H1 (cell line): ENCODE data around the gene PLAA. TPM values are rescaled to one million over a fixed set of nuclear protein-coding genes. Genes with fewer than 3 reads are reported as not detected.

Source experiments
- CTCF ChIA-PET: fragments of 300-600 bp; sonication (Branson Sonifier 250); formaldehyde crosslinking; loops from one replicate; lab custom pipeline; 2021; ENCODE audit not compliant: partially characterized antibody; lab: Charles Lee
- POLR2A ChIA-PET: fragments of 300-600 bp; sonication (Branson Sonifier 250); formaldehyde crosslinking; loops from one replicate; lab custom pipeline; 2021; ENCODE audit warnings: inconsistent platforms; ENCODE audit not compliant: partially characterized antibody; lab: Charles Lee
- DNase-seq, 2 experiments: peaks; one replicate each; pipeline versions ENCODE4 v3.0.0 to v3.0.0-alpha.2; 2010 to 2022; ENCODE audit warnings: low spot score in 2 of 2, low read depth in 1 of 2, mixed read lengths in 1 of 2
- FAIRE-seq: peaks from 2 replicates; lab custom pipeline; 2011; peaks lifted over from hg19 to GRCh38; lab: Jason Lieb, UNC
- H2AFZ ChIP-seq: 2 replicates; pipeline ENCODE4 v1.8.1; 2012; ENCODE audit warnings: low read length, inconsistent platforms
- H2AK5ac ChIP-seq: 2 replicates; pipeline ENCODE4 v1.6.1; 2013; ENCODE audit warnings: low read depth, low read length
- H2BK120ac ChIP-seq: replicated peaks from 2 replicates; pipeline ENCODE3; 2013; ENCODE audit warnings: low read depth, low read length, inconsistent platforms
- H2BK12ac ChIP-seq: 2 replicates; pipeline ENCODE4 v1.6.1; 2013; ENCODE audit warnings: low read depth, low read length
- H2BK15ac ChIP-seq: 2 replicates; pipeline ENCODE4 v1.6.1; 2013; ENCODE audit warnings: low read length
- H2BK20ac ChIP-seq: 2 replicates; pipeline ENCODE4 v1.6.1; 2013; ENCODE audit warnings: low read length
- H2BK5ac ChIP-seq: 2 replicates; pipeline ENCODE4 v1.6.1; 2013; ENCODE audit warnings: low read depth, low read length
- H3K14ac ChIP-seq: 2 replicates; pipeline ENCODE4 v1.6.1; 2013; ENCODE audit warnings: inconsistent platforms; ENCODE audit not compliant: insufficient read length
- H3K18ac ChIP-seq: 2 replicates; pipeline ENCODE4 v1.6.1; 2013; ENCODE audit warnings: low read length; ENCODE audit errors: extremely low read depth
- H3K23ac ChIP-seq: 2 replicates; pipeline ENCODE4 v1.6.1; 2013; ENCODE audit warnings: inconsistent platforms; ENCODE audit not compliant: insufficient read length
- H3K23me2 ChIP-seq: 2 replicates; pipeline ENCODE4 v1.6.1; 2013; ENCODE audit warnings: low read depth, low read length
- H3K27ac ChIP-seq: 2 replicates; pipeline ENCODE4 v1.6.1; 2011; ENCODE audit warnings: low read depth, low read length, inconsistent platforms
- H3K27me3 ChIP-seq, 4 experiments: replicated peaks in 1 of 4; 1 replicate in 1 of 4; 2 replicates in 3 of 4; pipeline versions ENCODE4 v1.6.1 to v1.8.1; 2011 to 2013; ENCODE audit warnings: low read length in 3 of 4, mild to moderate bottlenecking in 3 of 4, inconsistent platforms in 2 of 4, mixed read lengths in 2 of 4, moderate library complexity in 1 of 4; ENCODE audit not compliant: control insufficient read depth in 3 of 4, insufficient read depth in 3 of 4; ENCODE audit errors: extremely low read depth in 1 of 4
- H3K36me3 ChIP-seq, 4 experiments: 2 replicates each; pipeline versions ENCODE4 v1.6.1 to v1.8.1; 2011 to 2013; ENCODE audit warnings: mild to moderate bottlenecking in 4 of 4, low read length in 3 of 4, moderate library complexity in 2 of 4, control low read depth in 1 of 4, inconsistent platforms in 1 of 4; ENCODE audit not compliant: insufficient read depth in 4 of 4, control insufficient read depth in 2 of 4
- H3K4ac ChIP-seq: replicated peaks from 2 replicates; pipeline ENCODE3; 2013; ENCODE audit warnings: low read length, low read depth, mixed read lengths, inconsistent platforms; ENCODE audit not compliant: insufficient read length
- H3K4me1 ChIP-seq, 4 experiments: replicated peaks in 1 of 4; 1 replicate in 1 of 4; 2 replicates in 3 of 4; pipeline versions ENCODE4 v1.6.1 to v1.8.1; 2011 to 2013; ENCODE audit warnings: low read length in 3 of 4, inconsistent platforms in 2 of 4, mixed read lengths in 1 of 4; ENCODE audit not compliant: insufficient read depth in 4 of 4, control insufficient read depth in 3 of 4
- H3K4me2 ChIP-seq, 2 experiments: 2 replicates each; pipeline versions ENCODE4 v1.6.1 to v1.8.1; 2011 to 2013; ENCODE audit warnings: low read depth in 2 of 2, low read length in 2 of 2, control low read depth in 1 of 2, inconsistent platforms in 1 of 2, mild to moderate bottlenecking in 1 of 2; ENCODE audit not compliant: insufficient read depth in 1 of 2
- H3K4me3 ChIP-seq, 4 experiments: fragments of 200-600, 300-600 bp in 1 of 4; sonication (generic), shearing (Covaris generic), sonication (Bioruptor Twin) in 1 of 4; 2 replicates each; pipeline versions ENCODE4 v1.5.1 to v1.8.1; 2011 to 2016; ENCODE audit warnings: low read length in 4 of 4, low read depth in 3 of 4, control low read depth in 2 of 4, inconsistent platforms in 2 of 4, mild to moderate bottlenecking in 2 of 4, mixed read lengths in 1 of 4, moderate library complexity in 1 of 4; ENCODE audit not compliant: insufficient read depth in 2 of 4; ENCODE audit errors: extremely low read depth in 1 of 4
- H3K56ac ChIP-seq: replicated peaks from 2 replicates; pipeline ENCODE3; 2013; ENCODE audit warnings: low read depth, mild to moderate bottlenecking, mixed read lengths, low read length, inconsistent platforms; ENCODE audit not compliant: insufficient read length
- H3K79me1 ChIP-seq: 2 replicates; pipeline ENCODE4 v1.6.1; 2013; ENCODE audit warnings: low read depth, low read length, control low read depth
- H3K79me2 ChIP-seq, 2 experiments: 2 replicates each; pipeline versions ENCODE4 v1.6.1 to v1.8.1; 2012 to 2013; ENCODE audit warnings: low read length in 2 of 2, mild to moderate bottlenecking in 2 of 2, inconsistent platforms in 1 of 2; ENCODE audit not compliant: insufficient read depth in 2 of 2, control insufficient read depth in 1 of 2
- H3K9ac ChIP-seq, 4 experiments: replicated peaks in 1 of 4; 1 replicate in 1 of 4; 2 replicates in 3 of 4; pipeline versions ENCODE4 v1.6.1 to v1.8.1; 2011 to 2013; ENCODE audit warnings: low read depth in 3 of 4, low read length in 3 of 4, control low read depth in 2 of 4, mild to moderate bottlenecking in 2 of 4, moderate library complexity in 2 of 4, inconsistent platforms in 1 of 4; ENCODE audit errors: extremely low read depth in 1 of 4
- H3K9me3 ChIP-seq, 2 experiments: 2 replicates each; pipeline versions ENCODE4 v1.6.1 to v1.8.1; 2012 to 2013; ENCODE audit warnings: mild to moderate bottlenecking in 2 of 2, moderate library complexity in 2 of 2, control low read depth in 1 of 2, inconsistent platforms in 1 of 2, low read depth in 1 of 2, low read length in 1 of 2, mixed read lengths in 1 of 2; ENCODE audit not compliant: insufficient read depth in 2 of 2
- H4K20me1 ChIP-seq, 2 experiments: replicated peaks in 1 of 2; 2 replicates each; pipeline versions ENCODE3 to v1.8.1; 2011 to 2013; ENCODE audit warnings: inconsistent platforms in 2 of 2, low read length in 2 of 2, mild to moderate bottlenecking in 1 of 2; ENCODE audit not compliant: insufficient read depth in 2 of 2, control insufficient read depth in 1 of 2
- H4K5ac ChIP-seq: 2 replicates; pipeline ENCODE4 v1.6.1; 2013; ENCODE audit warnings: low read length, low read depth, mixed read lengths, inconsistent platforms; ENCODE audit not compliant: insufficient read length
- H4K8ac ChIP-seq: 2 replicates; pipeline ENCODE4 v1.8.0; 2013; ENCODE audit warnings: mild to moderate bottlenecking, moderate library complexity, low read length, inconsistent platforms; ENCODE audit not compliant: insufficient read depth; ENCODE audit errors: extremely low read depth
- H4K91ac ChIP-seq: replicated peaks from 2 replicates; pipeline ENCODE3; 2013; ENCODE audit warnings: low read length, mixed read lengths, inconsistent platforms; ENCODE audit not compliant: insufficient read length
- CREB1 ChIP-seq: IDR thresholded peaks from 2 replicates; pipeline ENCODE4 v1.6.1; 2012; ENCODE audit warnings: inconsistent platforms
- CTBP2 ChIP-seq: IDR thresholded peaks from 2 replicates; pipeline ENCODE4 v1.7.0; 2011; ENCODE audit warnings: borderline replicate concordance, mild to moderate bottlenecking, moderate library complexity, mixed read lengths, low read length; ENCODE audit not compliant: insufficient read depth, insufficient read length
- MAX ChIP-seq: IDR thresholded peaks from 2 replicates; pipeline ENCODE4 v1.6.1; 2012; ENCODE audit warnings: inconsistent platforms
- PHF8 ChIP-seq: fragments of 200-600 bp; sonication (generic); conservative IDR thresholded peaks from 2 replicates; pipeline ENCODE4 v1.7.1; 2012; ENCODE audit warnings: low read depth, mild to moderate bottlenecking, inconsistent platforms, low read length, moderate library complexity
- SP2 ChIP-seq: IDR thresholded peaks from 2 replicates; pipeline ENCODE4 v1.6.1; 2012; ENCODE audit warnings: mild to moderate bottlenecking, low read length, inconsistent platforms
- SRF ChIP-seq: IDR thresholded peaks from 2 replicates; pipeline ENCODE4 v1.6.1; 2011; ENCODE audit warnings: mild to moderate bottlenecking, low read depth, low read length, moderate library complexity
- TBP ChIP-seq: IDR thresholded peaks from 2 replicates; pipeline ENCODE4 v1.6.1; 2011; ENCODE audit warnings: low read depth, low read length, improper control_type of control experiment
- TCF12 ChIP-seq: IDR thresholded peaks from 2 replicates; pipeline ENCODE4 v1.6.1; 2011; ENCODE audit warnings: low read depth, mild to moderate bottlenecking, low read length
- YY1 ChIP-seq: IDR thresholded peaks from 2 replicates; pipeline ENCODE4 v1.6.1; 2011; ENCODE audit warnings: low read depth, mild to moderate bottlenecking, low read length
- WGBS, 2 experiments: shearing (Covaris generic) in 1 of 2; methylation state at CpG; one replicate each; pipeline versions ENCODE4 v1.1.6 to v1.1.7; 2013 to 2015; ENCODE audit warnings: low lambda C conversion rate in 2 of 2, mixed read lengths in 2 of 2, inconsistent platforms in 1 of 2, low coverage in 1 of 2, missing lambda C conversion rate in 1 of 2; ENCODE audit not compliant: insufficient replicate concordance in 2 of 2, insufficient coverage in 1 of 2, insufficient read length in 1 of 2; ENCODE audit errors: extremely low coverage in 1 of 2, missing lambda C conversion rate in 1 of 2; 5-methylcytosine and 5-hydroxymethylcytosine counted together
- polyA plus RNA-seq, 7 experiments: library from polyadenylated mRNA; depleted of rRNA in 3 of 7; stranded (reverse) in 5 of 7; unstranded in 2 of 7; fragments of >200 nt in 5 of 7; fragments of 200-250 nt in 2 of 7; gene quantifications; 1 replicate in 5 of 7; 2 replicates in 1 of 7; 4 replicates in 1 of 7; pipeline versions ENCODE4 v1.2.1 to v1.2.3, GENCODE V29; 2011 to 2013; ENCODE audit warnings: missing spikeins in 2 of 7, mixed read lengths in 2 of 7
- total RNA-seq: library from RNA; stranded (reverse); fragmentation: NEBNext Ultra II Directional; extraction: Animal tissue kit (Norgen Biotek cat#: 25700); gene quantifications from 2 replicates; pipeline ENCODE4 v1.2.1, GENCODE V29; 2021
- TF ChIP-seq, protein P1 (sequence below): IDR thresholded peaks from 2 replicates; pipeline ENCODE4 v1.6.1; 2012; ENCODE audit warnings: inconsistent platforms

The PLAA gene
- total and polyA plus RNA-seq, 2 of the 8 experiments (the other 6 are each of a cell fraction or from before 2014, with no cell fraction given) = 19.2 to 64.2 TPM

GRCh38 chr9:26955921-26956859 lies 9.1 kb upstream of the PLAA start, which contains the start of gene IFT74:
TSS of gene IFT74 (plus strand) at chr9:26956412. CDS start at chr9:26961968, 5,556 bp downstream.
- peak within 1 kb of the TSS; percentile 86 for H3K18ac ChIP-seq
- peak within 1 kb of the TSS; percentile 100 for H2AFZ ChIP-seq
- H3K79me1 ChIP-seq = no peaks in the 10 kb centered on the region; the same call in 1 of the 2 replicates
- peaks cover 3% of the 10 kb centered on the region; the same call in 1 of the 2 replicates for H3K23me2 ChIP-seq
- FAIRE-seq (peak; percentile 86), DNase-seq (peak; percentile 59 to 91)
- 4% methylated on average over 53 of the region's 53 CpGs; no CpG with 5 or more reads in 1 of the 2 experiments for WGBS, 2 experiments
- H2BK12ac ChIP-seq = peak within 1 kb of the TSS; percentile 93
- ChIA-PET POLR2A (interaction anchor here (1.3 to 3.2 kb wide), 6 partner anchors 8 to 64 kb away, joined by 3 to 21 read pairs (median 10); partner anchors contain the start of genes CAAP1 and PLAA), CTCF (interaction anchor here (0.7 to 1.2 kb wide), 2 partner anchors 18 to 604 kb away, joined by 3 read pairs; no protein-coding TSS in a partner anchor)
- peak within 1 kb of the TSS; percentile 82 to 92 for H3K4me2 ChIP-seq
- no peaks in the 10 kb centered on the region for H4K20me1 ChIP-seq
- peak within 1 kb of the TSS; percentile 61 to 89 (median 76) for H3K4me3 ChIP-seq
- H2BK15ac ChIP-seq = no peak within 1 kb of the TSS
- peak within 1 kb of the TSS; percentile 33 for H2BK120ac ChIP-seq
- H4K91ac ChIP-seq = peak within 1 kb of the TSS; percentile 84
- no peaks in the 10 kb centered on the region for H3K27me3 ChIP-seq
- H3K9ac ChIP-seq = peak within 1 kb of the TSS; percentile 56 to 93 (median 84)
- H3K14ac ChIP-seq = no peak within 1 kb of the TSS
- H3K27ac ChIP-seq = peak within 1 kb of the TSS; percentile 73
- no peak within 1 kb of the TSS; the same call in 1 of the 2 replicates for H2AK5ac ChIP-seq
- H3K36me3 ChIP-seq = no peaks in the 10 kb centered on the region
- H2BK20ac ChIP-seq = no peak within 1 kb of the TSS
- peak within 1 kb of the TSS; percentile 65 for H4K5ac ChIP-seq
- peaks cover 0 to 5% of the 10 kb centered on the region in 2 experiments; a peak in 2 of 4 replicates for H3K79me2 ChIP-seq
- peaks cover 0 to 6% (median 2%) of the 10 kb centered on the region in 4 experiments; a peak in 4 of 7 replicates for H3K4me1 ChIP-seq
- no peaks in the 10 kb centered on the region for H3K9me3 ChIP-seq
- no peak within 1 kb of the TSS for H3K23ac ChIP-seq
- peak within 1 kb of the TSS; percentile 53; the same call in 1 of the 2 replicates for H4K8ac ChIP-seq
- H3K56ac ChIP-seq = peak within 1 kb of the TSS; percentile 38
- H3K4ac ChIP-seq = peak within 1 kb of the TSS; percentile 53
- H2BK5ac ChIP-seq = peak within 1 kb of the TSS; percentile 81; the same call in 1 of the 2 replicates
- TF ChIP-seq TCF12 = no peak
- TF ChIP-seq TBP = peak; percentile 67
- no peak for TF ChIP-seq CREB1
- no peak for TF ChIP-seq SRF
- TF ChIP-seq MAX = 0 out of 2 replicates have a peak, but pooled peaks have one; percentile 31
- TF ChIP-seq, protein P1, sequence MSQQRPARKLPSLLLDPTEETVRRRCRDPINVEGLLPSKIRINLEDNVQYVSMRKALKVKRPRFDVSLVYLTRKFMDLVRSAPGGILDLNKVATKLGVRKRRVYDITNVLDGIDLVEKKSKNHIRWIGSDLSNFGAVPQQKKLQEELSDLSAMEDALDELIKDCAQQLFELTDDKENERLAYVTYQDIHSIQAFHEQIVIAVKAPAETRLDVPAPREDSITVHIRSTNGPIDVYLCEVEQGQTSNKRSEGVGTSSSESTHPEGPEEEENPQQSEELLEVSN = no peak
- peak; percentile 75 for TF ChIP-seq PHF8
- peak; percentile 19; the same call in 1 of the 2 replicates for TF ChIP-seq YY1
- no peak for TF ChIP-seq SP2
- TF ChIP-seq CTBP2 = no peak
